Measurements from ENCODE around the gene SLC22A23.

Gene SLC22A23

DNA sequence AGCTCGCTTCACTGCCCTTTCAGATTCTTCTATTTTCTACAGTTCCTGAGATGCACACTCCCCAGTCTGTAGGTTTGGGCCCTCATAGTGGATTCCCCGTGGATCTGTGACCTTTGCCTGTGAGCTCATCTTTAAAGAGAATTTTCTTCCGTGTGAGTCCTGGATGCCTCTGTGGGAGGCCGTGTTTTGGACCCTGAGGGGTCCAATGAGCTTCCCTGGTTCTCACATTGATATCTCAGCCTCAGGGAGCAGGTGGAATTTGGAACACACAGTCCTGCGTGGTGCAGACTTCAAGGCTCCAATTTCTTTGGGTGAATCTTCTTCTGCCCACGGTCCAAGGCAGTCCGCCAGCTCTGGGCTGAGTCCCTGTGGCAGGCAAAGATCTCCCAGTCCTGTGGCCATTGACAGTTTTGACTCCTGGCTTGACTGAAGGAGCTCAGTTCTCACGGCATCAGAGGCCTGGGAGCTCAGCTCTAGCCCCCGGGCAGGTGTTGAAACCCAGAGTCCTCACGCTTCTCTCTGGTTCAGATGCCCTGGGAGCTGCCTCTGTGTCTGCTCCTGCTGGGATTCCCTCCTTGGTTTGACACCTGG, 137.1 kb downstream of the SLC22A23 start:
- Histone ChIP-seq H3K27ac (ENCODE audit: poor library complexity, severe bottlenecking) (no peak overlapping the region), H3K36me3 (ENCODE audit: low read depth) (no peaks in the 10 kb centered on the region), H3K4me1 (ENCODE audit: insufficient read depth, poor library complexity, severe bottlenecking) (no peaks in the 10 kb centered on the region), H3K9me3 (ENCODE audit: severe bottlenecking) (no peaks in the 10 kb centered on the region), H3K27me3 (ENCODE audit: insufficient read depth, poor library complexity, severe bottlenecking) (no peaks in the 10 kb centered on the region), H3K4me3 (ENCODE audit: severe bottlenecking) (no peak overlapping the region)
- ATAC-seq (ENCODE audit: low read depth) = no peak
- TF ChIP-seq, protein P1, sequence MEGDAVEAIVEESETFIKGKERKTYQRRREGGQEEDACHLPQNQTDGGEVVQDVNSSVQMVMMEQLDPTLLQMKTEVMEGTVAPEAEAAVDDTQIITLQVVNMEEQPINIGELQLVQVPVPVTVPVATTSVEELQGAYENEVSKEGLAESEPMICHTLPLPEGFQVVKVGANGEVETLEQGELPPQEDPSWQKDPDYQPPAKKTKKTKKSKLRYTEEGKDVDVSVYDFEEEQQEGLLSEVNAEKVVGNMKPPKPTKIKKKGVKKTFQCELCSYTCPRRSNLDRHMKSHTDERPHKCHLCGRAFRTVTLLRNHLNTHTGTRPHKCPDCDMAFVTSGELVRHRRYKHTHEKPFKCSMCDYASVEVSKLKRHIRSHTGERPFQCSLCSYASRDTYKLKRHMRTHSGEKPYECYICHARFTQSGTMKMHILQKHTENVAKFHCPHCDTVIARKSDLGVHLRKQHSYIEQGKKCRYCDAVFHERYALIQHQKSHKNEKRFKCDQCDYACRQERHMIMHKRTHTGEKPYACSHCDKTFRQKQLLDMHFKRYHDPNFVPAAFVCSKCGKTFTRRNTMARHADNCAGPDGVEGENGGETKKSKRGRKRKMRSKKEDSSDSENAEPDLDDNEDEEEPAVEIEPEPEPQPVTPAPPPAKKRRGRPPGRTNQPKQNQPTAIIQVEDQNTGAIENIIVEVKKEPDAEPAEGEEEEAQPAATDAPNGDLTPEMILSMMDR (IDR thresholded peaks at IDR 0.05; ENCODE audit: poor library complexity, severe bottlenecking) = no peak
- no peak for DNase-seq (ENCODE audit: low spot score)

DNA sequence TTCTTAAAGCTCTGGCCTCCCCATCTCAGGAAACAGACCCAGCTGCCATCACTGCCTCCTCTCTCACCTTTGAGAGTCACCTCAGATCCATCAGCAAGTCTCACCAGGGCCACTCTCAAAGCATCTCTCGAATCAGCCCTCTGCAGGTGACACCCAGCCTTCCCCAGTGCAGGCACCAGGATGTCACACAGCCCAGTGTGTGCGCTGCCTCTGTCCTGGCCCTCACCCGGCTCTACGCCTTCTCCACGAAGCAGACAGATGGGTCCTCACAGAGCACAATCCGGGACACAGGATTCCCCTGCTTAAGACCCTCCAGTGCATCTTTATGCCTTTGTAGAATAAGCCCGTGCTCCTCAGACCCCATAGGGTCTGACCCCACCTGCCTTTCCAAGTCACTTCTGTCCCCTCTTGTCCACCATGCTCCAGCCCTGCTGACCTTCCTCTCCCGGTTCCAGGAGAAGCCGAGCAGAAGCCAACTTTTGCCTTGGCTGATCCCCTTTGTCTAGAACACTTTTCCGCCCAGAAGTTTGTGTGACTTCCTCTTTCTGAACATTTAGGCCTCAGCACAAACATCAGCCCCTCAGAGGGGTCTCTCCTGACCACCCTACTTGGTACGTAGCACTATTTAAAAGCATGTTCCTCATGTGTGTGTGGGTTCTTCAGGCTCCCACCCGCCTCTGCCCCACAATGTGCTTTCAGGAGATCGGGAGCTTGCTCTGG, 137.9 kb downstream of the SLC22A23 start:
- TF ChIP-seq, protein P1 (IDR thresholded peaks at IDR 0.05; ENCODE audit: poor library complexity, severe bottlenecking) = no peak
- DNase-seq (ENCODE audit: low spot score) (no peak), ATAC-seq (ENCODE audit: low read depth) (no peak)
- no peaks in the 10 kb centered on the region for H3K9me3 ChIP-seq (ENCODE audit: severe bottlenecking)
- no peaks in the 10 kb centered on the region for H3K27me3 ChIP-seq (ENCODE audit: insufficient read depth, poor library complexity, severe bottlenecking)
- no peaks in the 10 kb centered on the region for H3K4me1 ChIP-seq (ENCODE audit: insufficient read depth, poor library complexity, severe bottlenecking)
- H3K27ac ChIP-seq (ENCODE audit: poor library complexity, severe bottlenecking) = no peak overlapping the region
- no peak overlapping the region for H3K4me3 ChIP-seq (ENCODE audit: severe bottlenecking)
- no peaks in the 10 kb centered on the region for H3K36me3 ChIP-seq (ENCODE audit: low read depth)

DNA sequence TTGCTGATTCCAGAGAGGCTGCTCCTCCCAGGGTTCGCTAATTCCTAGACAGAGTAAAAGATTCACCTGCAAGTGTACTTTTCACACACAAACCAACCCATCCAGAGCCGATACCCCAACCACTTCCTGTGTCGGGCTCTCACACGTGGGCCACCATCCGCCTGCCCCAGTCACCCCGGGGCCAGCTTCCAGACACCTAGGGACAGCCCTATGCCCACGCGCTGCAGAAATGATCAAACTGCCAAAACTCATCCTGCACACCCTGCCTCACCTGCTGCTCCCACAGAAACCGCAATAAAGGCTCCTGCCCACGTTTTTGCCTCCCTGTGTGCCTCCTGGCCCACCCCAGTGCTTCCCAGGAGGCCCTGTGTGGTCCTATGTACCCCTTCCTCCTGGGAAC, 138.6 kb downstream of the SLC22A23 start:
- Histone ChIP-seq H3K4me3 (ENCODE audit: severe bottlenecking) (no peak overlapping the region), H3K27me3 (ENCODE audit: insufficient read depth, poor library complexity, severe bottlenecking) (no peaks in the 10 kb centered on the region), H3K36me3 (ENCODE audit: low read depth) (no peaks in the 10 kb centered on the region), H3K27ac (ENCODE audit: poor library complexity, severe bottlenecking) (no peak overlapping the region), H3K9me3 (ENCODE audit: severe bottlenecking) (no peaks in the 10 kb centered on the region), H3K4me1 (ENCODE audit: insufficient read depth, poor library complexity, severe bottlenecking) (no peaks in the 10 kb centered on the region)
- TF ChIP-seq, protein P1 (IDR thresholded peaks at IDR 0.05; ENCODE audit: poor library complexity, severe bottlenecking) = no peak
- ATAC-seq (ENCODE audit: low read depth) (no peak), DNase-seq (ENCODE audit: low spot score) (no peak)

DNA sequence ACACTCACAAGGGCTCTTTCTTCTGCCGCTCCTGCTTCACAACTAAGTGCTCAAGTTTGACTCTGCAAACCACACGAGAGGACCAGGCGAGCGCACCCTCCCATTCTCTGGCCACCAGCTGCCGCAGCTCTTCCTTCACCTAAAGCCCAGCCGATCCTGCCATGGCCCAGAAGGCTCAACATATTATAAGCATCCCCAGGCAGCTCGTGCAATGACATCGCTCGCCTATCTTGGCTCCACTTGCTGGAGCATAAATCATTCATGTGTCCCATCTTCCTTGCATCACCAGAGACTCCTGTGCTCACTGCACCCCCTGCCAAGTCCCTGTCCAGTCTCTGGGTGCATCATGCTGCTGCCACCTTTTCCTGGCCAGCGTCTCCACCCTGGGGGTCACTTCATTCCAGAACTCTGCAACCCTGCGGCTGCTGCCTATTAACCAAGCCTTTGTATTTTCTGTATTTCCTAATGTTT, 139.1 kb downstream of the SLC22A23 start:
- no peak overlapping the region for H3K4me3 ChIP-seq (ENCODE audit: severe bottlenecking)
- H3K4me1 ChIP-seq (ENCODE audit: insufficient read depth, poor library complexity, severe bottlenecking) = no peaks in the 10 kb centered on the region
- H3K9me3 ChIP-seq (ENCODE audit: severe bottlenecking) = no peaks in the 10 kb centered on the region
- H3K27me3 ChIP-seq (ENCODE audit: insufficient read depth, poor library complexity, severe bottlenecking) = no peaks in the 10 kb centered on the region
- no peak overlapping the region for H3K27ac ChIP-seq (ENCODE audit: poor library complexity, severe bottlenecking)
- ATAC-seq (ENCODE audit: low read depth) = no peak
- no peaks in the 10 kb centered on the region for H3K36me3 ChIP-seq (ENCODE audit: low read depth)
- no peak for DNase-seq (ENCODE audit: low spot score)
- TF ChIP-seq, protein P1 (IDR thresholded peaks at IDR 0.05; ENCODE audit: poor library complexity, severe bottlenecking) = no peak

DNA sequence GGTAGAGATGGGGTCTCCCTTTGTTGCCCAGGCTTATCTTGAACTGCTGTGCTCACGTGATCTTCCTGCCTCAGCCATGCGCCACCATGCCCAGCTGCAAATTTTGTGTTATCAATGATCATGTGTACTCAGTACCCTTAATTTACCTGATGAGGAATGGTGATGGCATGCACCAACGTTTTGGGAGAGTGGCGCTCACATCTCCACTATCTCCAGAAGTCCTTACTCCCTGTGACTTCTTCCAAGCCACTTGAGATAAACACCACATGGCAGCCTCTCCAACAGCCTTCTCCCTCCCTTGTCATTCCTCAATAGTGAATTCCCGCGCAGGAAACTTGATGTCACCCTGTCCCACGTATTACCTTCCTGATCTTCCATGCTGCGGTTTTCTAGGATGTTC, 140.0 kb downstream of the SLC22A23 start:
- Histone ChIP-seq H3K27me3 (ENCODE audit: insufficient read depth, poor library complexity, severe bottlenecking) (no peaks in the 10 kb centered on the region), H3K4me1 (ENCODE audit: insufficient read depth, poor library complexity, severe bottlenecking) (no peaks in the 10 kb centered on the region), H3K9me3 (ENCODE audit: severe bottlenecking) (no peaks in the 10 kb centered on the region), H3K4me3 (ENCODE audit: severe bottlenecking) (no peak overlapping the region), H3K27ac (ENCODE audit: poor library complexity, severe bottlenecking) (no peak overlapping the region), H3K36me3 (ENCODE audit: low read depth) (no peaks in the 10 kb centered on the region)
- ATAC-seq (ENCODE audit: low read depth) (no peak), DNase-seq (ENCODE audit: low spot score) (no peak)
- TF ChIP-seq, protein P1 (IDR thresholded peaks at IDR 0.05; ENCODE audit: poor library complexity, severe bottlenecking) = no peak

Measured in RWPE2 (cell line).